Activated CD8-positive, alpha-beta memory T cell treated with anti-CD3 and anti-CD28 coated beads, Interleukin-2, amount 10 ng/mL, durations not matched to agents 7 days and 5 days (primary cell): Measurements from ENCODE around the gene ZC3H18. TPM values are rescaled to one million over a fixed set of nuclear protein-coding genes. Genes with fewer than 3 reads are reported as not detected.
"Not testable (repeated sequence)": the region's sequence is repeated elsewhere in the genome, so short reads cannot be mapped to it uniquely, and the experiment has no call there.

Experiments used
- ATAC-seq: fragments of 150-1000 bp; cut with Tn5 transposase; one replicate; pipeline ENCODE4 v1.10.0; 2021; ENCODE audit warnings: moderate library complexity
- CTCF ChIA-PET: fragments of 350-600 bp; sonication (Branson Sonifier 250); formaldehyde crosslinking; loops from one replicate; lab custom pipeline; 2021; ENCODE audit warnings: antibody characterized with exemption; lab: Charles Lee
- DNase-seq: peaks from one replicate; pipeline ENCODE4 v3.0.0-alpha.2; 2020
- H3K27ac Mint-ChIP-seq: one replicate; pipeline ENCODE4 v1.8.0; 2021; ENCODE audit warnings: mild to moderate bottlenecking, mixed read lengths
- H3K27me3 Mint-ChIP-seq: one replicate; pipeline ENCODE4 v1.8.0; 2021; ENCODE audit warnings: mixed read lengths
- H3K36me3 Mint-ChIP-seq: one replicate; pipeline ENCODE4 v1.8.0; 2021; ENCODE audit warnings: mild to moderate bottlenecking, mixed read lengths
- H3K4me1 Mint-ChIP-seq: one replicate; pipeline ENCODE4 v1.8.0; 2021; ENCODE audit warnings: mixed read lengths
- H3K4me3 Mint-ChIP-seq: one replicate; pipeline ENCODE4 v1.8.0; 2021; ENCODE audit warnings: mild to moderate bottlenecking, moderate library complexity, mixed read lengths
- H3K9me3 Mint-ChIP-seq: one replicate; pipeline ENCODE4 v1.8.0; 2022; ENCODE audit warnings: low read depth, mixed read lengths
- total RNA-seq, 2 experiments: library from RNA; stranded (reverse); gene quantifications; one replicate each; pipeline ENCODE4 v1.2.3, GENCODE V29; 2021

ZC3H18 gene
- total RNA-seq, 2 experiments from 2014 or later: 88.1 to 93.9 TPM

GRCh38 chr16:88667461-88667860 lies 97.3 kb downstream of the ZC3H18 start:
- no peaks in the 10 kb centered on the region for H3K9me3 Mint-ChIP-seq
- CTCF ChIA-PET: interaction anchor here (0.7 to 0.9 kb wide), 2 partner anchors 13 to 35 kb away, joined by 3 read pairs; no protein-coding TSS in a partner anchor

GRCh38 chr16:88669493-88669892 lies 99.3 kb downstream of the ZC3H18 start:
- H3K36me3 Mint-ChIP-seq, ATAC-seq, H3K27ac Mint-ChIP-seq, H3K9me3 Mint-ChIP-seq, H3K4me3 Mint-ChIP-seq, H3K4me1 Mint-ChIP-seq, DNase-seq, H3K27me3 Mint-ChIP-seq: not testable (repeated sequence)
- CTCF ChIA-PET: interaction anchor here (0.8 to 4.2 kb wide), 2 partner anchors 12 to 20 kb away, joined by 3 to 16 read pairs; no protein-coding TSS in a partner anchor

More at GRCh38 chr16:88667461-88667860, 97.3 kb downstream of the ZC3H18 start:
- Mint-ChIP-seq H3K36me3 (peaks cover 5% of the 10 kb centered on the region), H3K4me3 (no peak overlapping the region), H3K27ac (no peak overlapping the region), H3K4me1 (peaks cover 8% of the 10 kb centered on the region), H3K27me3 (no peaks in the 10 kb centered on the region)
- ATAC-seq (no peak), DNase-seq (no peak)

GRCh38 chr16:88669980-88670379 lies 99.8 kb downstream of the ZC3H18 start:
- CTCF ChIA-PET: interaction anchor here (0.8 to 4.2 kb wide), 3 partner anchors 8 to 20 kb away, joined by 3 to 16 read pairs (median 4); partner anchors contain the start of gene MVD
- H3K27ac Mint-ChIP-seq: no peak overlapping the region
- no peaks in the 10 kb centered on the region for H3K9me3 Mint-ChIP-seq
- DNase-seq (no peak), ATAC-seq (no peak)
- no peaks in the 10 kb centered on the region for H3K27me3 Mint-ChIP-seq
- H3K4me3 Mint-ChIP-seq: no peak overlapping the region
- H3K4me1 Mint-ChIP-seq: peaks cover 2% of the 10 kb centered on the region
- peaks cover 5% of the 10 kb centered on the region for H3K36me3 Mint-ChIP-seq

GRCh38 chr16:88671806-88672205 lies 101.6 kb downstream of the ZC3H18 start:
- ATAC-seq (no peak), DNase-seq (no peak)
- no peaks in the 10 kb centered on the region for H3K27me3 Mint-ChIP-seq
- H3K36me3 Mint-ChIP-seq: peaks cover 5% of the 10 kb centered on the region
- CTCF ChIA-PET: interaction anchor here (1.6 to 4.2 kb wide), 3 partner anchors 9 to 65 kb away, joined by 4 to 16 read pairs (median 6); partner anchors contain the start of gene MVD
- no peaks in the 10 kb centered on the region for H3K4me1 Mint-ChIP-seq
- no peaks in the 10 kb centered on the region for H3K9me3 Mint-ChIP-seq
- no peak overlapping the region for H3K27ac Mint-ChIP-seq
- H3K4me3 Mint-ChIP-seq: no peak overlapping the region

- Mint-ChIP-seq H3K4me3 (no peak overlapping the region), H3K36me3 (peaks cover 4% of the 10 kb centered on the region), H3K27me3 (no peaks in the 10 kb centered on the region), H3K9me3 (no peaks in the 10 kb centered on the region), H3K4me1 (no peaks in the 10 kb centered on the region), H3K27ac (no peak overlapping the region)
- CTCF ChIA-PET: interaction anchor here (1.0 to 4.2 kb wide), 2 partner anchors 8 to 12 kb away, joined by 3 to 16 read pairs; no protein-coding TSS in a partner anchor
- no peak for DNase-seq
- no peak for ATAC-seq
Measured at GRCh38 chr16:88672776-88673175, 102.6 kb downstream of the ZC3H18 start.

- Mint-ChIP-seq H3K27ac (no peak overlapping the region), H3K36me3 (no peaks in the 10 kb centered on the region), H3K4me3 (no peak overlapping the region), H3K9me3 (no peaks in the 10 kb centered on the region), H3K27me3 (no peaks in the 10 kb centered on the region), H3K4me1 (no peaks in the 10 kb centered on the region)
- DNase-seq (no peak), ATAC-seq (no peak)
- CTCF ChIA-PET: interaction anchor here (2.0 kb wide), 1 partner anchor 12 kb away, joined by 6 read pairs; no protein-coding TSS in a partner anchor
Measured at GRCh38 chr16:88673716-88674379, 103.6 kb downstream of the ZC3H18 start.

- Mint-ChIP-seq H3K27me3 (no peaks in the 10 kb centered on the region), H3K36me3 (peaks cover 6% of the 10 kb centered on the region), H3K4me3 (no peak overlapping the region), H3K4me1 (peaks cover 13% of the 10 kb centered on the region), H3K27ac (no peak overlapping the region), H3K9me3 (no peaks in the 10 kb centered on the region)
- no peak for ATAC-seq
- DNase-seq: no peak
- CTCF ChIA-PET: interaction anchor here (1.0 kb wide), 1 partner anchor 61 kb away, joined by 3 read pairs; no protein-coding TSS in a partner anchor
Measured at GRCh38 chr16:88676502-88677242, 106.5 kb downstream of the ZC3H18 start.

GRCh38 chr16:88677721-88678120 lies 107.5 kb downstream of the ZC3H18 start:
- CTCF ChIA-PET: interaction anchor here (1.0 kb wide), 1 partner anchor 60 kb away, joined by 3 read pairs; no protein-coding TSS in a partner anchor
- no peak for DNase-seq
- Mint-ChIP-seq H3K4me1 (peaks cover 22% of the 10 kb centered on the region), H3K9me3 (no peaks in the 10 kb centered on the region), H3K36me3 (peaks cover 8% of the 10 kb centered on the region), H3K4me3 (no peak overlapping the region), H3K27me3 (no peaks in the 10 kb centered on the region), H3K27ac (no peak overlapping the region)
- ATAC-seq: no peak

- CTCF ChIA-PET: no interaction called here
- no peak overlapping the region for H3K27ac Mint-ChIP-seq
- DNase-seq (no peak), ATAC-seq (no peak)
- peaks cover 8% of the 10 kb centered on the region for H3K36me3 Mint-ChIP-seq
- H3K9me3 Mint-ChIP-seq: no peaks in the 10 kb centered on the region
- no peak overlapping the region for H3K4me3 Mint-ChIP-seq
- H3K27me3 Mint-ChIP-seq: no peaks in the 10 kb centered on the region
- H3K4me1 Mint-ChIP-seq: peaks cover 24% of the 10 kb centered on the region
Measured at GRCh38 chr16:88678224-88678979, 108.2 kb downstream of the ZC3H18 start.

- no peaks in the 10 kb centered on the region for H3K9me3 Mint-ChIP-seq
- peaks cover 8% of the 10 kb centered on the region for H3K36me3 Mint-ChIP-seq
- peak overlapping the region; percentile 96 for H3K27ac Mint-ChIP-seq
- CTCF ChIA-PET: interaction anchor here (1.1 to 4.7 kb wide), 13 partner anchors 10 to 110 kb away, joined by 3 to 44 read pairs (median 6); partner anchors contain the start of genes MVD and ZC3H18
- H3K4me1 Mint-ChIP-seq: peaks cover 40% of the 10 kb centered on the region
- no peak for DNase-seq
- H3K27me3 Mint-ChIP-seq: no peaks in the 10 kb centered on the region
- no peak for ATAC-seq
- H3K4me3 Mint-ChIP-seq: peak overlapping the region; percentile 58
Measured at GRCh38 chr16:88680554-88681083, 110.4 kb downstream of the ZC3H18 start.

GRCh38 chr16:88681084-88681680 lies 111.0 kb downstream of the ZC3H18 start:
- peaks cover 40% of the 10 kb centered on the region for H3K4me1 Mint-ChIP-seq
- no peaks in the 10 kb centered on the region for H3K9me3 Mint-ChIP-seq
- ATAC-seq (peak; percentile 29), DNase-seq (peak; percentile 74)
- H3K27me3 Mint-ChIP-seq: no peaks in the 10 kb centered on the region
- H3K27ac Mint-ChIP-seq: peak overlapping the region; percentile 96
- H3K36me3 Mint-ChIP-seq: peaks cover 8% of the 10 kb centered on the region
- H3K4me3 Mint-ChIP-seq: peak overlapping the region; percentile 58
- CTCF ChIA-PET: interaction anchor here (0.8 to 4.7 kb wide), 14 partner anchors 11 to 111 kb away, joined by 3 to 44 read pairs (median 6); partner anchors contain the start of genes MVD and ZC3H18
